HG02870 (cell line): ENCODE data around the gene PDE8B.

Experiments
- ATAC-seq: cut with Tn5 transposase; IDR thresholded peaks from one replicate; pipeline ENCODE4 v1.9.1; 2021; ENCODE audit warnings: mild to moderate bottlenecking, moderate library complexity; ENCODE audit not compliant: unreplicated experiment

PDE8B gene

DNA sequence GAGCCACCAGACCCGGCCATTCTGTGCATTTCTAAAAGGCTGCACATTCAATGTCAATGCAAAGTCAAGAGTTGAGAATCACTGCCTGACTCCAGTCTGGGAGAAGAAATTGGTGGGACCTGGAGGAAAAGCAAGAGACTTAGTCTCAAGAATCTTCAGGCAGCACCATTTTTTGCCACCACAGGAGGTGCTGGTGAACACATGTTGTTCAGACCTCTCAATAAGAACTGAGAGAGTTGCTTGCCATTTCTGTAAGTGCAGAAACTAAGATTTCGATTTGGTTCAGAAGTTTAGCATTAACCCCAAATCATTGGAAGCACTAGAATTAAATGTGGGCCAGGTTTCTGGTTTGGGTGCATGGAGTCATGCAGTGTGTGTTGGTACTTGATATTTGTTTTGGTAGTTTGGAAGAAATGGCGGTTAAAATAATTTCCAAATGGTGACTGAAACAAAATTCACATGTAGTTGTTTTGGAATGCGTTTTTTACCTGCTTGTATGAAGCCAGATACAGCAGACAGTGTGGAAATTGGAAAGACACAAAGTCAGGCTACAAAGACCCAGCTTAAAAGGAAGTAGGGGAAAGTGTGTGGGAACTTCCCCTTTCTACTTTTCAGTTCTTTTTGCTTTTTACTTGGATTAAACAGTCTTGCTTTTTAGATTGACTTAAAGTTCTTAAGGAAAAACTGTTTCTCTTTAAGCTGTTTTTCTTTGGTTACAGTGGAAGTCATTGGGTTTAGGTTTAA, 20.4 kb downstream of the PDE8B start:
- ATAC-seq, result no peak

DNA sequence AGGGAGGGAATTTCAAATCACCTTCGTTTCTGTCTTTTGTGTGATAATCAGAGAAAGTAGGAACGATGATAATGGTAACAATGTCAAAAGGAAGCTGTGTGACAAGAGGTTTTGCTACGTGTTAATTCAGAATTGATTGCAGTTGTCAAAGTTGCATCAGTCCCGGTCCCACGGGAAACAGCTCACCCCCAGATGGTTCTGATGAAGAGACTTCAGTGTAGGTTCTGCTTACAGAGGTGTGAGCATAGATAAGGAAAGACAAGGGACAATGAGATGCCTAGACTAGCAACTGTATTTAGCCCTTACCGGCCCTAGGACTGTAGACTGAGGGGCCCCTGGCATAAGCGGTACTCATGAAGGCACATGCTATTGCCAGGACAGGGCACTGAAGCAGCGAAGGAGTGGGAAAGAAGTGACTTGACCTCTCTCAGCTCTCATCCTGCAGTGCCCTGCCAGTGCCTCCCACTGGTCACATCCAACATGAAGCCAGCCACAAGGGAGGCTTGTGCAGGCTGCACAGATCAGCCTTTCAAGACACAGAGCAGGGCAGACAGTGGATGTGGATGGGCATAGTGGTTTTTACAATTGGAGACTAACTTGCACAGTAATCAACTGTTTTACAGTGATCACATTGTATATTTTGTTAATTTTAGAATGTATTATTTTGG, 21.1 kb downstream of the PDE8B start:
- ATAC-seq, result no peak

DNA sequence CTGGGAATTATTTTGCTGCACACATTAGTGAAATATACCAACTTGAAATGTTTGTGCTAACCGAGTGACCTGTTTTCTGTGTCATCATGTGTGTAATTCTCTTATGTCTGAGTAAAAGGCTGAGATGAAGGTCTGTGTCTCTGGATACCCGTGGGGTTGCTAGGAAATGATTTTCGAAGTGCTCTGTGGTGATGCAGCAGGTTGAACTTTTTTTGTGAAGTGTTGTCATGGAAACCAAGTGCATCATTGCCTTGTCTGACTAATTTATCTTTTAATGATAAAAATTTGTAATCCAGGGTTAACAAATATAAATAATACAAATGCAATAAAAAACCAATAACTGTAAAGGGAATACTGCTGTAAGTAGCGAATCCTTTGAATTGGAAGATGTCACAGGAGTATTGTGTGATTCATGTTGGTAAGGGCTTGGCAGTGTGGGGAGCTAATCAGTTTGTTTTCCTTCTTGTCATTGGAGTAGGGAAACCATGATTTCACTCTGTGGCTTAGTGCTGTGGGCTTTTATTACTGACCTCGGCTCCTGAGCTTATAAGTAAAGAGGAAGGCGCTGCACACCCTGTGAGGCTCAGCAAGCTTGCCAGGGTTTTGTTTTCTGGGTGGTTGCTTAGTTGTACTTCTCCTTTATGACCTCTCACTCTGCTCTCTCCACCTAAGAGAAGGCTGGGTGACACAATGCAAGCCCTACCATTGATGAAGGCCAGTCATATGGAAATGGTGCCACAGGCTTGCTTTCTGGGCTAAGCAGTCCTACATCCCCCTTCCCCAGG, 22.3 kb downstream of the PDE8B start:
- ATAC-seq, result no peak

DNA sequence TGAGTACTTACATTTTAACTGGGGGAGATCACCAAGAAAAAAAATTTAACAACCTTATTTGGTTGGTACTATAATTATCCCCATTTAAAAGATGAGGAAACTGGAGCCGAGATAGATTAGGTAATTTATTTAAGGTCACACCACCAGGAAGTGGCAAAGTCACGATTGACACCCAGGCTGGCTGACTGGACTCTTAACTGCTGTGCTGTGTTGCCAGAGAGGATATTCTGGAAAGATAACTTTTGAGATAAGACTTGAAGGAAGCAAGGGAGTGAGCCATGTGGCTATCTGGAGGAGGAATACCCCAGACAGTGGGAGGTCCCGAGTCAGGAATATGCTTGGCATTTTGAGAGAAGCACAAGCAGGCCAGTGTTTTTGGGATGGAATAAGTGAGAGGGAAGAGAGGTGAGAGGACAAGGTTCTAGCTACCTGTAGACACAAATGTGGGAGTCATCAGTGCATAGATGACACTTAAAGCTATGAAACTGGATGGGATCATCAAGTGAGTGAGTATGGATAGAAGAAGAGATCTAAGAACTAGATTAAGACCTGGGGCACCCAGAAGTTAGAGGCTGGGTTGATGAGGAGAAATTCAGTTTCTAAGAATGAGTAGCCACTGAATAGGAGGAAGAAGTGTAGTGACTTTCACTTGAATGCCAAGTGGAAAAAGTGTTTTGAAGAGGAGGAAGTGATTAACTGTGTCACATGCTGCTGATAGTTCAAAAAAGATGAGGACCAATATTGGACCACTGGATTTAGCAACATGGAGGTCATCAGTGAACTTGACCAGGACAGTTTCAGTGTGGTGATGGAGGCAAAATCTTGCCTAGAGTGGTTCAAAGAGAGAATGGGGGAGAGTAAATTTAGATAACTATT, 25.6 kb downstream of the PDE8B start:
- ATAC-seq, result no peak

DNA sequence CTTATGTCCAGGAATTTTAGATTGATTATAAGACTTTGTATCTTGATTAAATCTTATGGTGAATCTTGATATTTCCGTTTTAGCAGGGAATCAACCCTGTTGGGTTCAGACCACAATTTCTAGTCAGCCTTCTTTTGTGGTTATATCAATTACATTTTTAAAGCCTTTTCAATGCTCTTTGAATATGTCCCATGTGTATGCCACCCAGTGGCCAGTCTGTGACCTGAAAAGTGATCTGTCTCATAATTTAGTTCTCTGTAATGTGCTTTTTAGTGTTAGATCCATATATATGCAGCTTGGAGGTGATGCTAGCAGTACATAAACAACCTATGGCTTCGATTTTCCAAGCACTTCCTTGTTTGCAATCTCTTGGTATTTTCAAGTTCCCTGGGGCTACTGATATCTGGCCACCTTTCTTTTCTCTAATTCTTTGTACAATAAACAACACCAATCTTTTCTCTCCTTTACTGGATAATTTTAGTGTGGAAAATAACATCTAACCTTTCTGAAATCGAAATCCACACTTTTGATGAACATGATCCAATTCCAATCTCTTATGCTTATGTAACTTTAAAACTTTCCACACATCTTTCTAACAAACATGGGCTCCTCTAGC, 28.8 kb downstream of the PDE8B start:
- ATAC-seq, result no peak

DNA sequence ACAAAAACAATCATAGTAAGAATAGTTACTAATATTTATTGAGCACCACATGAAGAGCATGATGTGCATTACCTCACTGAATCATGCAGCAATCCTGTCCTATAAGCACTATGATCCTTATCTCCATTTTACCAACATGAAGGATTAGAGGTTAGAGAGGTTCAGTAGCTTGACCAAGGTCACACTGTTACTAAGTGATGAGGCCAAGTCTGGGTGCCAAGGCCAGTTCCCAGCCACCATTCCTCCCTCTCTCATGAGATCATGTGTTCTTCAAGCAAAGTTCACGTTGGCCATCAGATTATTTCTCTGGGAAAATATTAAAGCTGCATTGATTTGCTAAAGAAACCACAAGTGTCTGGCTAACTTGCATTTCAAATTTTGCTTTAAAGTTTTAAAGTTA, 31.0 kb downstream of the PDE8B start:
- ATAC-seq, result no peak

- no peak for ATAC-seq
These were observed 39.0 kb downstream of the PDE8B start for GRCh38 chr5:77249475-77249874.

DNA sequence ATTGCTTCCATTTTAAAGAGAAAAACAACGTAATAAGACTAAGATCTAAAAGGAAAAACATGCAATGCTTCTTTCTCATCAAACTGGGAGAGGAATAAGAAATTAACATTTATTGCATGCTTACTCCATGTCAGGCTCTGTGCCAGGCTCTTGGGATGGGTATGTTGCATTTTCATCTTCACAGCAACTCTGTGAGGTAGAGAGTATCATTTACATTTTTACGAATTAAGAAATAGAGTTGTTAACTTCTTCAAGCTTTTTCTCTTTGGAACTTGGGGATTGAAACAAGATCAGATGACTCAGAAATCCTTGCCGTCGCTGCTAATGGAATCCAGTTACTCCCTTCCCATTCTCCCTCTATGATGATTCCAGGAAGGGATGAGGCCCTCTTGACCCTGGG, 39.5 kb downstream of the PDE8B start:
- no peak for ATAC-seq

GRCh38 chr5:77251921-77252320, 41.4 kb downstream of the PDE8B start:
- ATAC-seq, result no peak

DNA sequence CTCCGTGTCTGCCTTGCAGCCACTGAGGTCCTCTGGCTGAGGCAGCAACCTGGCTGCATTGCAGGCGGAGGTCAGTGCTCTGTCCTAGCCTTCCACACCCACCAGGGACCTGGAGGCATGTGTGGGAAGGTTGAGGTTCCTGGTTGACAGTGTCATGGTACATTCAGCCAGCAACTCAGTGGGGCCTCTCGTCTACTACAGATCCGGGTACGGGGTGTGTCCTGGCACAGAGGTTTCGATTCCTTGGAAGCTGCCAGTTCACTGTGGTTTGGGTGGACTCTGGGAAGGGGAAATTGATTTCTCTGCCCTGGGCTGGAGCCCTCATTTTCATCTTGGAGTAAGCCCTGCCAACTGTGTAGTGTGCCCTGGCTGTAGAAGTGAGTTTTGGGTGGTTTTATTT, 45.1 kb downstream of the PDE8B start:
- no peak for ATAC-seq

GRCh38 chr5:77256406-77256805, 45.9 kb downstream of the PDE8B start:
- ATAC-seq, result no peak

DNA sequence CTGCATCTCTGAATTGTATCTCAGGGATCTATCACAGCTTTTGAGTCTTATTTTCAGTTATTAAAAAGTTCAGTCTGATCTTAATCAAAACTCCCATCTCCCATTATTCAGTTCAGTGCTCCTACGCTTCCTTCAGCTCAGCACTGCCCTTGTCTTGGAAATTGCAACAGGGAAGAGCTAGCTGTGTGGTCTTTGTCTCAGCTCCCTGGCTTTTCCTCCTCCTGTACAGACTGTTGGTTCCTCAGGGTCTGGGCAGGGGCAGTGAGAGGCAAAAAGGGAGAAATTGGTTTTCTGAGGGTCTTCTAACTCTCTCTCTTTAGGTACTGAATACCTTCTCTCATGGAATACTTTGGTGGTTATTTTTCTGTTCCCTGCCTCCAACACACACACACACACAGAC, 48.2 kb downstream of the PDE8B start:
- no peak for ATAC-seq

- peak; percentile 51 for ATAC-seq
These were observed 49.0 kb downstream of the PDE8B start for GRCh38 chr5:77259476-77259875.

- no peak for ATAC-seq
These were observed 52.2 kb downstream of the PDE8B start for GRCh38 chr5:77262697-77263096.

- no peak for ATAC-seq
These were observed 55.8 kb downstream of the PDE8B start for GRCh38 chr5:77266291-77266690.

DNA sequence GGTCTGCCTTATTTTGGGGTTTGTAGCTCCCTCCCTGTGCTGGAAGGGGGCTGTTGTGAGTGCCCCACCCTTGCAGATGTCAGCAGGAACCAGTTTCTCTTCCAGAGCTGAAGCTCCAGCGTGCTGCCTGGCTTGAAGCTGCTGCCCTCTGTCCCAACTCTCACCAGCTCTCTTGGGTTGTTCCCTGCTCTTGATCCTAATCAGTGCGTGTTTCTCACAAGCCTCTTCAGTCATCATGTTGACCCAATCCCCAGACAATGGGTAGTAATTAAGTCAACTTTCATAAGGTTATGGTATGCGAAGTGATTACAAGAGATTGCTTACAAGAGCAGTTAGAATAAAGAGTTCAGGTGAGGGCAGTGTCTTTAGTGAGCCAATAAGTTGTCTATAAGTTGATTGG, 57.0 kb downstream of the PDE8B start:
- ATAC-seq, result no peak

DNA sequence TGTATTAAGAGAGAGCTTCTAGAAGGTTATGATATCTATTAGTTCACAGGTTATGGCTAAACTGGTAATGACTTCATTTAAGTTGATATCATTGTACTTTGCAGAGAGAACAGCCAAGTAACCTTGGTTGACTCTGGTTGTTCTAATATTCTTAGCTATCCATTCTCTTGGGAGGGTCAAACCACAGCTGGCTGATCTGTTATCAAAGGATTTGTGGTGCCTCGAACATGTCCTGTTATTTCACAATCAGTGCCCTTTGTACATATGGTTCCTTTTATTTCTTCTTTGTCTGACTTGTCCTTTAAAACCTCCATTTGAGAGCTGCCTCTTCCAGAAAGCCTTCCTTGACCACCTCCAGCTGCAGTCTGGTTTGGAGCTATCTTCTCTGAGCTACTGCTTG, 61.7 kb downstream of the PDE8B start:
- no peak for ATAC-seq

GRCh38 chr5:77277759-77278158, 67.3 kb downstream of the PDE8B start:
- ATAC-seq, result no peak

DNA sequence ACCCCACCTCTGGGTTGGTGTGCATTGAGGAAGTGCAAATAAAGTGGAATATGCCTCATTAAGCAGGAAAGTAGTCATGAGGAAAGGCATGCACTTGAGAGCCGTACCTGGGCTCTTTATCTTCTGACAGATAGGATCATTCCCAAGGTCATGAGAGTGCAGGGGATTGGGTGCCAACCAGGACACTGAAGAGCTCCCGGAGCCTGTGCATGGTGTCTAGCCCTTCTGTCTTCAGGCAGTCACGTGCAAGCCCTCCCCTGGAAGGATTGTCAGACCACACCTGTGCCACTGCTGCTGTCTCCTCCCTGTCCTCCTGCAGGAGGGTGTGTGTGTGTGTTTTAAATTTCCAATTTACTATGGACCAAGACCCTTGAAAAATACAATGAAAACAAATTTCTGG, 69.6 kb downstream of the PDE8B start:
- ATAC-seq, result no peak

DNA sequence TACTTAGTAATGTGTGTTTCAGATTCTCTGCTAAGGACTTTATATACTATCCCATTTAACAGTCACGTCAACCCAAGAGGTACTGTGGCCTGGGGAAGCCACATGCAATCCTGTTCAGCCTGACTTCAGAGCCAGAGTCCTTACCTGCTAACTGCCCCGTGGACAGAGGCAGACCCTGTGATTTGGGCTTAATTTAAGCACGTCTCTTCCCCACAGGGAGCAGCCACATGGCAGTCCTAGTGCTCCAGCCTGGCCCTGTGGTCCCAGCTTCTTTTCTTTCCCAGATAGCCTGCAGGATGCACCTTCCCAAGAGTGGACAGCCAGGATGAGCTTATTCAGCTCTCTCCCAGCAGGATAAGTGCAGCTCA, 71.5 kb downstream of the PDE8B start:
- ATAC-seq, result no peak
